Measurements from ENCODE around the gene COPA. TPM values are rescaled to one million over a fixed set of nuclear protein-coding genes. Genes with fewer than 3 reads are reported as not detected.

The COPA gene
- total RNA-seq, 4 donors from 2014 or later, result 140 to 186 (median 150) TPM

- TF ChIP-seq CTCF (IDR thresholded peaks at IDR 0.05; ENCODE audit: low read depth), result no peak
Observed at GRCh38 chr1:160325252-160325651, 17.8 kb downstream of the COPA start.

- TF ChIP-seq CTCF (IDR thresholded peaks at IDR 0.05; ENCODE audit: low read depth), result no peak
Observed at GRCh38 chr1:160322831-160323230, 20.2 kb downstream of the COPA start.

- TF ChIP-seq CTCF (IDR thresholded peaks at IDR 0.05; ENCODE audit: low read depth), result no peak
Observed at GRCh38 chr1:160315359-160315758, 27.7 kb downstream of the COPA start.

GRCh38 chr1:160309571-160309970 lies 33.5 kb downstream of the COPA start:
- no peak for TF ChIP-seq CTCF (IDR thresholded peaks at IDR 0.05; ENCODE audit: low read depth)

- TF ChIP-seq CTCF (IDR thresholded peaks at IDR 0.05; ENCODE audit: low read depth), result no peak
Observed at GRCh38 chr1:160309185-160309557, 33.9 kb downstream of the COPA start.

- no peak for TF ChIP-seq CTCF (IDR thresholded peaks at IDR 0.05; ENCODE audit: low read depth)
Observed at GRCh38 chr1:160308451-160309184, 34.4 kb downstream of the COPA start.

- no peak for TF ChIP-seq CTCF (IDR thresholded peaks at IDR 0.05; ENCODE audit: low read depth)
Observed at GRCh38 chr1:160307118-160307791, 35.8 kb downstream of the COPA start.

All from subcutaneous adipose tissue (tissue), 4 donors.